HG03108 (cell line): ENCODE measurements around the gene MTF2.
"Not testable (repeated sequence)": the region's sequence is repeated elsewhere in the genome, so short reads cannot be mapped to it uniquely, and the experiment has no call there.

Source experiments
- ATAC-seq: cut with Tn5 transposase; IDR thresholded peaks from one replicate; pipeline ENCODE4 v1.9.1; 2021; ENCODE audit warnings: moderate library complexity; ENCODE audit not compliant: unreplicated experiment

MTF2 gene

DNA sequence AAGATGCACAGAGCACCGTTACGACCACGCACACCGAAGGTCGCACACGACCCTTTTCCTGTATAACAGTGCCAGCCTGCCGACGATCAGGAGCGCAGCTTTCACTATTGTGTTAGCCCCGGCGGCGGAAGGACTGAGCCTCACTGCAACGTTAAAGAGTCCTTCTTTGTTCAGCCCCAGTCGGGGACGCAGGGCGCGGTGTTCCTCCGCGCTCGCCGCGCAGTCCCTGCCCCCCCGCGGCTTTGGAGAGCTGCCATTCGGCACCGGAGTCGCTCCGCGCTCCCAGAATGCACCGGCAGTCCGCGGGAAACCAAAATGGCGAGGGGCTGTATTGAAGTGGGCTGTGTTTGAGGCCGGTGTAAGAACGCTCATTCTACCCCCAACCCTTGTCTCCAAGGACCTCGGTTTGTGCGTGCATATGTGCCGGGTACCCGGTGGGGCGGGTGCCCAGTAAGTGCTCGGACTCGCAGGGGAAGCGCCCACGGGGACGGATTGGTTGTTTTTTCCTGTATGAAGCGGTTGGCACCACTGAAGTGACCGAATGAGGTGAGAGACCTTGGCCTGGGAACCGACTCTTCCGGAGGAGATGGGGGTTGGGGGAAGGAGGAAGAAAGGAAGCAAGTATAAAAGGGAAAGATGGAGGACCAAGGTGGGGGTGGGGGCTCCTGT lies at the start of gene MTF2:
MTF2 (plus strand) TSS at position 298 of the 669 bp plus-strand sequence; CDS start at position 542, 244 bp downstream.
- ATAC-seq, result peak; percentile 73

DNA sequence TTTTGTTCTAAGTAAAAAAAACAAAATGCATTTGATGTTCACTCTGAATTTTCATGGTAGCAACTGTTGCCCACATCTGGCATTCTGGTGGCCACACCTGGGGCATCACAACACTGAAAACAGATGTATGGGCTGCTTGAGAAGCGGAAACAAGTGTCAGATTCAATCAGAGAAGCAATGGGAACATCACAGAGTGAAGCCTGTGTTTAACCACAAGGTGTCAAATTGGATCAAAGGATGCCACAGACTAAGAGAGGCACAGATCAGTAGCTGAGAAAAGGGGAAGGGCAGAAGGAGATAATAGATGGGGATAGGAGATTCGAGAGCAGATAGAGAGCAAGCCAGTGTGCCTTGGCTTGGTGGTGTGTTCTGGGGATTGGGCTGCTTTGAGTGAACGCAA lies 49.8 kb upstream of the MTF2 start:
- no peak for ATAC-seq

DNA sequence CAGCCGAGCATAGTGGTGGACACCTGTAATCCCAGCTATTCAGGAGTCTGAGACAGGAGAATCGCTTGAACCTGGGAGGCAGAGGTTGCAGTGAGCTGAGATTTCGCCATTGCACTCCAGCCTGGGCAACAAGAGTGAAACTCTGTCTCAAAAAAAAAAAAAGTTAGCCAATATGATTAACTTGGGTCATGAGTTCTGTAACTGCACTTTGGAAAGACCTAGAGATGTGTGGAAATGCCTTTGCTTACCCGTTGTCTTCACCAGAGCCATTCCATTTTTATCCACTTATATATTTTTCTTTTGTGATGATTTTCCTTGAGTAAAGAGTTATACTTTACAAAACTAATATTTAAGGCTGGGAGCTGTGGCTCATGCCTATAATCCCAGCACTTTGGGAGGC lies 48.9 kb upstream of the MTF2 start:
- ATAC-seq, result not testable (repeated sequence)

DNA sequence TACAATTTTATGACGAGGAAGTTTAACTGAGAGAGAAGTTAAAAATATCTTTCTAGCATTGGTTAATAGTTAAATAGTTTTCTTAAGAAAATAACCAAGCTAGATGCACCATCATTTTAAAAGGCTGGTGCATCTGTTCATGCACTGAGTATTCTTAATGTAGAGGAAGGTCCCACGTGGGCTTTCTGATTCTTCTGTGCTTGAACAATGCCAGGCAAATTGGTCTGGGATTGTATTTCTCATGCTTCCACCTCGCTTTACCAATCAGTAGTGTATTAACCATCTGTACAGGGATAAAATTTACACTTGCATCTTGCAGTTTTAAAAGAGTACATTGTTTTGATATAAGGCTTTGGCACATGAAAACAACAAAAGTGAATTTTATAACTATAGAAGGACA lies 47.4 kb upstream of the MTF2 start:
- no peak for ATAC-seq

DNA sequence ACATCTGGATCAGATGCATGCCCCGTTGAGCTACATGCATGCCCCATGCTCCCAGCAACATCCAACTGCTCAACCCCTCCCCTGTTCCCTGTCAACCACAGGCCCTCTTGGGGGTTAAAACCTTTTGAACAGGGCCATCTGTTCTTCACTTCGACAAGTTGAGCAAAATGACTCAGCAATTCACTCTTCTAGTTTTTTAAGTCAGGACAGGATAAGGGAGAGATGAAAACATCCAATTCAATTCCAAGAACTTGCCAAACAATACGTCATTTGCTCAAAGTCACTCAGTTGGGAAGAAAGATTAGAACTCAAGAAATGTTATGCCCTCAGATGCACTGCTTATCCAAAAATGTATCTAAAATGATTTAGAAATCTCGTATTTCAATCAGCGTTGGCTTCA lies 46.1 kb upstream of the MTF2 start:
- no peak for ATAC-seq

- ATAC-seq, result peak; percentile 96
These were observed 45.3 kb upstream of the MTF2 start for GRCh38 chr1:93033785-93034184.

GRCh38 chr1:93034397-93034796 lies 44.7 kb upstream of the MTF2 start:
- no peak for ATAC-seq

DNA sequence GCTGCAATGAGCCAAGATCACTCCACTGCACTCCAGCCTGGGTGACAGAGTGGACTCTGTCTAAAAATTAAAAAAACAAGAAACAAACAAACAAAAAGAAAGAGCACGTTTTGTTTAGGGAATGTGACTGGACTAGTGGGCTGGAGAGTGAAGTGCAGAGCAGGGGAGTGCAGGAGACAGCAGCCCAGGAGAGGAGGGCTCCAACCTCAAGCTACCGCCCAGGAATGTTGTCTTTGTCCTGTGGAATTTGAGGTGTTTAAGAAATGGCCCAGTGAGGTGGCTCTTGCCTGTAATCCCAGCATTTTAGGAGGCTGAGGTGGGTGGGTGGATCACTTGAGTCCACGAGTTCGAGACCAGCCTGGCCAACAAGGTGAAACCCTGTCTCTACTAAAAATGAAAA lies 42.4 kb upstream of the MTF2 start:
- no peak for ATAC-seq

- peak; percentile 93 for ATAC-seq
These were observed 36.7 kb upstream of the MTF2 start for GRCh38 chr1:93042187-93043056.

DNA sequence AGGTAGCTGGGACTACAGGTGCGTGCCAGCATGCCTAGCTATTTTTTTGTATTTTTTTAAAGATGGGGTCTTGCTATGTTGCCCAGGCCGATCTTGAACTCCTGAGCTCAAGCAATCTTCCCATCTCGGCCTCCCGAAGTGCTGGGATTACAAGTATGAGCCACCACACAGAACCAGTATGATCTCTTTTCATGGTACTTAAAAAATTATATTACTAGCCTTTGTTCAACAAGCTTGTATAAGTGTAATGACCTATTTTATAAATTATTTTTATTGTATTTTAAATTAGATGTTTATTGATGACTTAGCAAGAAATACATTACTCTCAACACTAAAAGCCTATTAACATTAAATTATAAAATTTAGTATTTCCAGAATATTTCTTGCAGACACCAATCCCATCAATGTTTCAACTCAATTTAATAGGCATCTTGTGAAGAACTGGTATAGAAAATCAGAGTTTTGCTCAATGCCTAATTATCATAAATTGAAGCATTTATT lies 36.0 kb upstream of the MTF2 start:
- no peak for ATAC-seq

GRCh38 chr1:93047618-93048017 lies 31.5 kb upstream of the MTF2 start:
- ATAC-seq, result no peak

DNA sequence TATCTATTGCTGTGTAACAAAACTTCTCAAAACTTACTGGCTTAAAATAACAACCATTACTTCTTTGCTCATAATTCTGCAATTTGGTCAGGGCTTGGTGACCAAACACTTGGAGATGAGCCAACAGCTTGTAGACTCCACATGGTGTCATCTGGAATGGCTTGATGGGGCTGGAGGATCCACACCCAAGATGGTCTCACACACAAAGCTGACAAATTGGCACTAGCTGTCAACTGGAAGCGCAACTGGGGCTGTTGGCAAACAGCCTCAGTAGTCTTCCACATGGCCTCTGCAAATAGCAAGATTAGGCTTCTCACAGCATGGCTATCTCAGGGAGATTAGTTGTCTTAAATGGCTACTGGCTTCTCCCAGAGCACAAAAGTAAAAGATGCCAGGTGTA lies 27.1 kb upstream of the MTF2 start:
- ATAC-seq, result no peak

DNA sequence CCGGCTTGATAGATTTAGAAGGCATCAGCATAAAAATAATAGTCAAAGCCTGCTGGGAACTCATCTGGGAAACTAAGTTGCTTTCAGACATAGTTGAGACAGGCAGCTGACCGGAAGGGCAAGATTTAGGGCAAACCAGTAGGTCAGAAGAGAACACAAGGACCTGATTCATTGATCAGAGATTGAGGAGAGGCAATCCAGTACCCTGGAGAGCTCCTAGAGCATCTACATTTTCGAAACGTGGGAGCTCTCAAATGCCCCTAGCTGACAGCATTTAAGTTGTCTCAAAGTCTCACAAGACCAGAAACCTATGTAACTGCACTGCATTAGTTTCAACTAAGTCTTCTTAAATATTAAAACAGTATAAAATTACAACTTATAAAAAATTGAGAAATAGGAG lies 22.9 kb upstream of the MTF2 start:
- ATAC-seq, result no peak

- ATAC-seq, result no peak
These were observed 22.4 kb upstream of the MTF2 start for GRCh38 chr1:93056649-93057048.

DNA sequence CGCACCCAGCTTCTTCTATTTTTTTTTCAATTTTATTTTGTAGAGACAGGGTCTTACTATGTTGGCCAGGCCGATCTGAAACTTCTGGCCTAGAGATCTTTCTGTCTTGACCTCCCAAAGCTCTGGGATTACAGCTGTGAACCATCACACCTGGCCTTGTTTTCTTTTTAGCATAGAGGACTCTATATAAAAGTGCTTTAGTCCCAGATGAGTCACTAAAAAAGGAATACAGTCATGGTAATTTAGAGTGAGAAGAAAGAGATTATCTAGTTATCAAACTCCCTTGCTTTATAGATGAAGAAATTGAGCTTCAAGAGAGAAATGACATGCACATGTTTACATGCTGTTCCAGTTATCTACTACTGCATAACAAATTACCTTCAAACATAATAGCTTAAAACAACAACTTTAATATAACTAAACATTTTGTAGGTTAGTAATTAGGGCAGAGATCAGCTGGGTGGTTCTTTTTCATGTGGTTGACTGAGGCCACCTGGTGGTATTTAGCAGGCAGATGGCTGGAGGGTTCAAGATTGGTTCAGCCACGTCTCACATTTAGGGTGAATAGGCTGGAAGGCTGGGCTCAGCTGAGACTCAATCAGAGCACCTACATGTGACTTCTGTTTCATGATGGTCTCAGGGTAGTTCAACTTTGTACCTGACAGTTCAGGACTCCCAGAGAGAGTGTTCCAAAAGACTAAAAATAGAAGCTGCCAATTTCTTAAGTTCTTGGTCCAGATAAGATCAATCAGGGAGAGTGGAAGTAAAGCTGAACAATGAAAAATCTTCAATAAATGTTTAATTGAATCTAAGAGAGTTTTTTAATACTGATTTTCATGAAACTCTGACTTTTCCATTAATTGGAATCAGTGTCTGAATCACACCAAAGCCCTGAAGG lies 16.9 kb upstream of the MTF2 start:
- ATAC-seq, result no peak

GRCh38 chr1:93076268-93076667 lies 2.8 kb upstream of the MTF2 start:
- ATAC-seq, result no peak

DNA sequence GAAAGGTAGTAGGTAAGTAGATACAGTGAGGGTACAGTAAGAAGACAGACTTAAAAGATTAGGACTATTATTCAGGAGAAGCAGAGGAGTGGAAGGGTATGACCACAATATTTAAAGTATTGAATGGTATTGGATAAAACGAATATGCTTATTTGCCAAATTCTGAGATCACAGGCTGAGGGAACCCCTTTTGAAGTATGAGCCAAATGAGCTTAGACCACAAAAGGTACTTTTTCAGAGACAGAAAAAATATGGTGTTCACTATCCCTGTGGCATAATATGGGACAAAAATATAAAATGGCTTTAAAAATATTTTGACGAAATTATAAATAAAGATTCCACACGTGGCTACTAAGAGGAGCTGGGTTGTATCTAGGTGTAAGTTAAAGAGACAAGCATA lies 880 bp upstream of the MTF2 start:
- ATAC-seq, result no peak

DNA sequence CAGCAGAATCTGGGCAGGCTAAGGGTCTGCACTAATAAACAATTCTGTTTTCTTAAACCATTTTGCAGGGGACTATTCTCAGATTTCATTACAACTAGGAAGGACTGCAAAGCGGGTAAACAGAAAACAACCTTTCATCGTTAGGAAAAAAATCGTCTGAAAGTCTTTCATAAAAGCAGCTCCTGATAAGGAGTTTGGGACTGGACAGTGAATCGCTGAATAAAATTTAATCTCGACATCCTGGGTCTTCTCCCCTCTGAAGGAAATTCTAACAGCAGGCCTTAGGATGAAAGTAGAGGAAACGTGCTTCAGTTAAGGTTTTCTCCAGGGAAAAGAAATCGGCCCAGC lies 471 bp upstream of the MTF2 start:
- no peak for ATAC-seq

- ATAC-seq, result no peak
These were observed 630 bp downstream of the MTF2 start for GRCh38 chr1:93079685-93080141.

DNA sequence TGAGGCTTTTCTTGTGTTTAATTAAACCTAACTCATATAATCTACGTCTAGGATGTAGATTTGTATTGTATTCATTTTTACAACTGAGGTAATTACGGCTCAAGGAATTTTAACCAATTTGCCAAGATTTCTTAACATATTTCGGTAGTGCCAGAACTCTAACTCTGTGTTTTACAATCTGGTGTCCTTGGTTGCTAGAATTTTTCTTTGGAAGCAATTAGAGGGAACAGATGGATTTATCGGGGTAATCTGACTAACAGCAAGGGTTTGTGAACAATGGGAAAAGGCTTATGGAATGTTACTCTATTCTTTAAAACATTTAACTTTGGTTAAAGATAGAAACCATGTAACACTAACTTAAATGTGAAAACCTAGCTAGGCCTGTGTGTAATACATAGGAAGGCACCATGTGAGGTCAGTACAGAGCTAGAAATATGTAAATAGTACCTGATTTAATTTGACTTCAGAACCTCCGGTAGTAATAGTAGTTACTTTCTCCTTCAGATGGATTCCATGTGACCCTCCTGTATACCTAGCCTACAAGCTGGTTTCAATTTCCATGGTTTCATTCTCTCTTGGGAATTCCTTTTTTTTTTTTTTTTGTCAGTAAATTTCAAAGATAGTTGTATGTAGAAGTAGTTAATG lies 1.2 kb downstream of the MTF2 start:
- peak; percentile 70 for ATAC-seq

GRCh38 chr1:93081716-93082115 lies 2.6 kb downstream of the MTF2 start:
- no peak for ATAC-seq
